ENCODE data around the gene ARIH2. TPM values are rescaled to one million over a fixed set of nuclear protein-coding genes. Genes with fewer than 3 reads are reported as not detected.

The ARIH2 gene
- polyA plus RNA-seq, 1 donor from 2014 or later, result 153 TPM

GRCh38 chr3:49021813-49022687, 103.4 kb downstream of the ARIH2 start, which contains the start of gene NDUFAF3:
Gene NDUFAF3, plus strand, starts transcription at chr3:49022121. Its CDS starts 24 bp downstream, at chr3:49022145.
- no peaks in the 10 kb centered on the region for H3K9me2 ChIP-seq (ENCODE audit: insufficient read depth, low read length)
- H3K4me2 ChIP-seq (ENCODE audit: low read length), result peak within 1 kb of the TSS; percentile 94
- H3K36me3 ChIP-seq (ENCODE audit: insufficient read depth, low read length), result no peaks in the 10 kb centered on the region
- no peaks in the 10 kb centered on the region for H3F3A ChIP-seq (ENCODE audit: insufficient read depth, low read length, poor library complexity, severe bottlenecking)
- H3K79me2 ChIP-seq (replicated peaks; ENCODE audit: insufficient read depth, low read length), result peaks cover 18% of the 10 kb centered on the region
- TF ChIP-seq EP300 (conservative IDR thresholded peaks at IDR 0.05; ENCODE audit: poor library complexity, severe bottlenecking), result peak; percentile 36
- peak; percentile 29 for TF ChIP-seq RAD21 (conservative IDR thresholded peaks at IDR 0.05)
- peak; percentile 95 for TF ChIP-seq POLR2AphosphoS5 (IDR thresholded peaks at IDR 0.05)
- TF ChIP-seq EZH2 (IDR thresholded peaks at IDR 0.05; ENCODE audit: borderline replicate concordance, insufficient read depth, low read length, poor library complexity, severe bottlenecking), result no peak
- TF ChIP-seq SMC3 (conservative IDR thresholded peaks at IDR 0.05; ENCODE audit: poor library complexity), result peak; percentile 33
- peak; percentile 99 for TF ChIP-seq CTCF (IDR thresholded peaks at IDR 0.05; ENCODE audit: poor library complexity, severe bottlenecking)
- TF ChIP-seq REST (IDR thresholded peaks at IDR 0.05; ENCODE audit: borderline replicate concordance), result peak; percentile 7
- peak; percentile 59 for TF ChIP-seq MXI1 (conservative IDR thresholded peaks at IDR 0.05; ENCODE audit: poor library complexity, severe bottlenecking)
- no peak for TF ChIP-seq TAF1 (IDR thresholded peaks at IDR 0.05; ENCODE audit: low read depth)
- peak within 1 kb of the TSS; percentile 94 for H2AFZ ChIP-seq (ENCODE audit: low read depth, low read length)
- H3K27ac ChIP-seq (ENCODE audit: low read length), result peak within 1 kb of the TSS; percentile 94
- H4K20me1 ChIP-seq (ENCODE audit: insufficient read depth), result no peaks in the 10 kb centered on the region
- H3K4me3 ChIP-seq (ENCODE audit: low read length), result peak within 1 kb of the TSS; percentile 100
- no peaks in the 10 kb centered on the region for H3K9me3 ChIP-seq (ENCODE audit: low read length)
- H3K27me3 ChIP-seq (ENCODE audit: insufficient read depth, low read depth, low read length), result no peaks in the 10 kb centered on the region
- peak within 1 kb of the TSS; percentile 97 for H3K9ac ChIP-seq (ENCODE audit: low read length)

- no peak overlapping the region for H2AFZ ChIP-seq (ENCODE audit: low read depth, low read length)
- peak overlapping the region; percentile 44 for H3K4me2 ChIP-seq (ENCODE audit: low read length)
- H3K9me3 ChIP-seq (ENCODE audit: low read length), result no peaks in the 10 kb centered on the region
- H3K36me3 ChIP-seq (ENCODE audit: insufficient read depth, low read length), result no peaks in the 10 kb centered on the region
- H3K4me3 ChIP-seq (ENCODE audit: low read length), result peak overlapping the region; percentile 100
- H3K27me3 ChIP-seq (ENCODE audit: insufficient read depth, low read depth, low read length), result no peaks in the 10 kb centered on the region
- peak overlapping the region; percentile 94 for H3K27ac ChIP-seq (ENCODE audit: low read length)
- no peaks in the 10 kb centered on the region for H3F3A ChIP-seq (ENCODE audit: insufficient read depth, low read length, poor library complexity, severe bottlenecking)
- no peak for TF ChIP-seq SMC3 (conservative IDR thresholded peaks at IDR 0.05; ENCODE audit: poor library complexity)
- TF ChIP-seq POLR2AphosphoS5 (IDR thresholded peaks at IDR 0.05), result no peak
- TF ChIP-seq REST (IDR thresholded peaks at IDR 0.05; ENCODE audit: borderline replicate concordance), result no peak
- no peak for TF ChIP-seq MXI1 (conservative IDR thresholded peaks at IDR 0.05; ENCODE audit: poor library complexity, severe bottlenecking)
- TF ChIP-seq EP300 (conservative IDR thresholded peaks at IDR 0.05; ENCODE audit: poor library complexity, severe bottlenecking), result no peak
- no peak for TF ChIP-seq TAF1 (IDR thresholded peaks at IDR 0.05; ENCODE audit: low read depth)
- no peak for TF ChIP-seq RAD21 (conservative IDR thresholded peaks at IDR 0.05)
- no peak for TF ChIP-seq CTCF (IDR thresholded peaks at IDR 0.05; ENCODE audit: poor library complexity, severe bottlenecking)
- TF ChIP-seq EZH2 (IDR thresholded peaks at IDR 0.05; ENCODE audit: borderline replicate concordance, insufficient read depth, low read length, poor library complexity, severe bottlenecking), result no peak
- peaks cover 18% of the 10 kb centered on the region for H3K79me2 ChIP-seq (replicated peaks; ENCODE audit: insufficient read depth, low read length)
- peak overlapping the region; percentile 97 for H3K9ac ChIP-seq (ENCODE audit: low read length)
- H3K9me2 ChIP-seq (ENCODE audit: insufficient read depth, low read length), result no peaks in the 10 kb centered on the region
- H4K20me1 ChIP-seq (ENCODE audit: insufficient read depth), result no peaks in the 10 kb centered on the region
These were observed 104.1 kb downstream of the ARIH2 start for GRCh38 chr3:49022688-49023171.
